HCT116 (cell line): ENCODE results near the gene KPNB1. TPM values are rescaled to one million over a fixed set of nuclear protein-coding genes. Genes with fewer than 3 reads are reported as not detected.

Experiments used
- ATAC-seq: fragments of 200-7000 bp; cut with Tn5 transposase; 2 replicates; pipeline ENCODE4 v1.9.1; 2020; ENCODE audit warnings: mild to moderate bottlenecking, moderate library complexity
- BruUV-seq: library from RNA; stranded (reverse); fragments of 400-500 nt; replicated peaks from 2 replicates; lab custom pipeline; 2021; lab: Mats Ljungman, UMichigan
- CTCF ChIA-PET: fragments of 300-600 bp; sonication (Branson Sonifier 250); formaldehyde crosslinking; loops from one replicate; lab custom pipeline; 2021; ENCODE audit warnings: antibody characterized with exemption; lab: Charles Lee
- POLR2A ChIA-PET: fragments of 300-600, 350-600 bp; sonication (Branson Sonifier 250); formaldehyde crosslinking; loops from one replicate; lab custom pipeline; 2021; ENCODE audit warnings: antibody characterized with exemption; lab: Charles Lee
- RAD21 ChIA-PET, 2 experiments: fragments of 300-600 bp; sonication (Branson Sonifier 250); formaldehyde crosslinking; loops; one replicate each; lab custom pipeline; 2023; ENCODE audit warnings: low total read pairs in 2 of 2; ENCODE audit not compliant: uncharacterized antibody in 2 of 2, unreplicated experiment in 2 of 2, low non-redundant PET in 1 of 2; lab: Charles Lee
- DNase-seq: peaks from one replicate; pipeline ENCODE4 v3.0.0-alpha.2; 2010; ENCODE audit warnings: low read depth, low spot score
- H2AFZ ChIP-seq: fragments of 200-600 bp; shearing (Covaris generic), sonication (generic); 2 replicates; pipeline ENCODE4 v1.6.1; 2017; ENCODE audit warnings: low read depth, mixed run types, mixed read lengths, antibody characterized with exemption, low read length; ENCODE audit not compliant: poor library complexity, severe bottlenecking
- H3K27ac ChIP-seq: 2 replicates; pipeline ENCODE4 v1.5.1; 2012; ENCODE audit warnings: low read depth, low read length
- H3K27me3 ChIP-seq: fragments of 200-600 bp; sonication (generic); 2 replicates; pipeline ENCODE4 v1.6.1; 2016; ENCODE audit warnings: mixed run types, low read length, mixed read lengths; ENCODE audit not compliant: insufficient read depth
- H3K36me3 ChIP-seq, 2 experiments: fragments of 200-500 bp in 1 of 2; fragments of 200-600 bp in 1 of 2; sonication (Bioruptor generic) in 1 of 2; sonication (generic) in 1 of 2; 2 replicates each; pipeline versions ENCODE4 v1.5.1 to v1.6.1; 2014 to 2016; ENCODE audit warnings: low read length in 2 of 2, inconsistent platforms in 1 of 2, mixed read lengths in 1 of 2, mixed run types in 1 of 2; ENCODE audit not compliant: insufficient read depth in 2 of 2, control insufficient read depth in 1 of 2
- H3K4me1 ChIP-seq, 2 experiments: fragments of 200-600 bp in 1 of 2; sonication (generic) in 1 of 2; 2 replicates each; pipeline versions ENCODE4 v1.5.1 to v1.6.1; 2012 to 2017; ENCODE audit warnings: low read length in 2 of 2, inconsistent platforms in 1 of 2, mild to moderate bottlenecking in 1 of 2, mixed read lengths in 1 of 2, mixed run types in 1 of 2, moderate library complexity in 1 of 2; ENCODE audit not compliant: insufficient read depth in 2 of 2, control insufficient read depth in 1 of 2
- H3K4me2 ChIP-seq: fragments of 200-600 bp; sonication (generic); 2 replicates; pipeline ENCODE4 v1.6.1; 2017; ENCODE audit warnings: mixed run types, low read length, mixed read lengths
- H3K4me3 ChIP-seq, 2 experiments: fragments of 200-600 bp in 1 of 2; sonication (generic) in 1 of 2; replicated peaks in 1 of 2; 2 replicates each; pipeline ENCODE4 v1.5.1; 2011 to 2016; ENCODE audit warnings: low read length in 2 of 2, control low read depth in 1 of 2, low read depth in 1 of 2, mild to moderate bottlenecking in 1 of 2, mixed read lengths in 1 of 2, mixed run types in 1 of 2
- H3K79me2 ChIP-seq: fragments of 200-600 bp; sonication (generic); 2 replicates; pipeline ENCODE4 v1.6.1; 2017; ENCODE audit warnings: mild to moderate bottlenecking, mixed run types, low read length, moderate library complexity, mixed read lengths; ENCODE audit not compliant: insufficient read depth
- H3K9ac ChIP-seq: fragments of 200-600 bp; sonication (generic); 2 replicates; pipeline ENCODE4 v1.6.1; 2016; ENCODE audit warnings: low read length, mixed read lengths
- H3K9me2 ChIP-seq: fragments of 200-600 bp; sonication (generic), shearing (Covaris generic); 2 replicates; pipeline ENCODE4 v1.6.1; 2017; ENCODE audit warnings: mixed run types, mild to moderate bottlenecking, moderate library complexity; ENCODE audit not compliant: insufficient read depth
- H3K9me3 ChIP-seq, 2 experiments: fragments of 200-500 bp in 1 of 2; fragments of 200-600 bp in 1 of 2; sonication (Bioruptor generic) in 1 of 2; sonication (generic) in 1 of 2; 2 replicates each; pipeline ENCODE4 v1.6.1; 2014 to 2017; ENCODE audit warnings: low read length in 2 of 2, mixed read lengths in 2 of 2, inconsistent platforms in 1 of 2, low read depth in 1 of 2, mild to moderate bottlenecking in 1 of 2, mixed run types in 1 of 2, moderate library complexity in 1 of 2; ENCODE audit not compliant: control insufficient read depth in 1 of 2, insufficient read depth in 1 of 2
- H4K20me1 ChIP-seq: fragments of 200-600 bp; sonication (generic), shearing (Covaris generic); 2 replicates; pipeline ENCODE4 v1.6.1; 2017; ENCODE audit warnings: mixed run types, mild to moderate bottlenecking, moderate library complexity; ENCODE audit not compliant: insufficient read depth
- CBX3 ChIP-seq: IDR thresholded peaks from 2 replicates; pipeline ENCODE4 v1.6.1; 2012; ENCODE audit warnings: low read depth
- CEBPB ChIP-seq: IDR thresholded peaks from 2 replicates; pipeline ENCODE4 v1.6.1; 2012; ENCODE audit warnings: low read depth
- CTCF ChIP-seq, 3 experiments: fragments of 200-600 bp in 1 of 3; sonication (generic) in 1 of 3; IDR thresholded peaks in 2 of 3; conservative IDR thresholded peaks in 1 of 3; 2 replicates each; pipeline ENCODE4 v1.5.1; 2012 to 2017; ENCODE audit warnings: low read depth in 2 of 3, low read length in 2 of 3, antibody characterized with exemption in 1 of 3, borderline replicate concordance in 1 of 3, control low read depth in 1 of 3, mild to moderate bottlenecking in 1 of 3, mixed read lengths in 1 of 3, mixed run types in 1 of 3, moderate library complexity in 1 of 3; ENCODE audit not compliant: insufficient read depth in 1 of 3
- EZH2 ChIP-seq: fragments of 200-600 bp; sonication (generic); IDR thresholded peaks from 2 replicates; pipeline ENCODE4 v1.6.1; 2017; ENCODE audit warnings: antibody characterized with exemption, mixed run types
- EZH2phosphoT487 ChIP-seq: fragments of 200-600 bp; IDR thresholded peaks from 2 replicates; pipeline ENCODE4 v1.6.1; 2018; ENCODE audit warnings: antibody characterized with exemption, borderline replicate concordance
- FOSL1 ChIP-seq: IDR thresholded peaks from 2 replicates; pipeline ENCODE4 v1.6.1; 2012; ENCODE audit warnings: low read depth
- JUND ChIP-seq: IDR thresholded peaks from 2 replicates; pipeline ENCODE4 v1.6.1; 2012
- POLR2A ChIP-seq: IDR thresholded peaks from 2 replicates; pipeline ENCODE4 v1.7.0; 2011; ENCODE audit warnings: borderline replicate concordance; ENCODE audit not compliant: insufficient read depth, insufficient read length; ENCODE audit errors: extremely low read depth
- POLR2AphosphoS5 ChIP-seq: IDR thresholded peaks from 2 replicates; pipeline ENCODE4 v1.6.1; 2011; ENCODE audit warnings: mild to moderate bottlenecking, low read depth, low read length, moderate library complexity
- SRF ChIP-seq: IDR thresholded peaks from 2 replicates; pipeline ENCODE4 v1.6.1; 2012; ENCODE audit warnings: low read depth
- YY1 ChIP-seq: IDR thresholded peaks from 2 replicates; pipeline ENCODE4 v1.6.1; 2011; ENCODE audit warnings: low read length, low read depth, moderate library complexity, mild to moderate bottlenecking; ENCODE audit not compliant: insufficient replicate concordance; ENCODE audit errors: extremely low read depth
- ZFX ChIP-seq: fragments of 450-650 bp; IDR thresholded peaks from 2 replicates; pipeline ENCODE4 v1.6.1; 2017
- intact Hi-C: fragments of 100-400 bp; cut with micrococcal nuclease; formaldehyde crosslinking; loops from 2 replicates; pipeline ENCODE4 v1.10.0; 2022
- total RNA-seq: library from RNA; stranded (reverse); gene quantifications from one replicate; pipeline ENCODE4 v1.2.1, GENCODE V29; 2021; ENCODE audit not compliant: unreplicated experiment
- TF ChIP-seq, protein P1 (sequence below): IDR thresholded peaks from 2 replicates; pipeline ENCODE4 v1.6.1; 2012
- TF ChIP-seq, protein P2 (sequence below): IDR thresholded peaks from 2 replicates; pipeline ENCODE4 v1.6.1; 2012

The KPNB1 gene
- total RNA-seq, 1 experiment from 2014 or later = 526 TPM

- TF ChIP-seq POLR2AphosphoS5 (no peak), SRF (no peak), JUND (peak; percentile 18; the same call in 1 of the 2 replicates), POLR2A (no peak)
- Histone ChIP-seq H3K4me3 (no peak overlapping the region), H3K9me2 (no peaks in the 10 kb centered on the region), H3K36me3 (peaks cover 33 to 43% of the 10 kb centered on the region in 2 experiments; a peak in 3 of 4 replicates), H3K9me3 (no peaks in the 10 kb centered on the region), H3K79me2 (no peaks in the 10 kb centered on the region), H3K4me1 (peaks cover 5 to 17% of the 10 kb centered on the region in 2 experiments; a peak in 3 of 4 replicates), H2AFZ (no peak overlapping the region), H3K27ac (no peak overlapping the region), H3K4me2 (no peak overlapping the region), H3K9ac (no peak overlapping the region), H3K27me3 (no peaks in the 10 kb centered on the region), H4K20me1 (peaks cover 14% of the 10 kb centered on the region; the same call in 1 of the 2 replicates)
- no TSS peak for BruUV-seq
- RAD21 ChIA-PET = no interaction called here
- DNase-seq (no peak), ATAC-seq (no peak)
- intact Hi-C loops = no loop called here
- POLR2A ChIA-PET = no interaction called here
- CTCF ChIA-PET = no interaction called here
Measured at GRCh38 chr17:47686276-47686635, 36.5 kb downstream of the KPNB1 start.

GRCh38 chr17:47686664-47687327 is 37.1 kb downstream of the KPNB1 start:
- peaks cover 29 to 38% of the 10 kb centered on the region in 2 experiments; a peak in 3 of 4 replicates for H3K36me3 ChIP-seq
- H3K9me3 ChIP-seq = no peaks in the 10 kb centered on the region
- intact Hi-C loops = no loop called here
- H3K9me2 ChIP-seq = no peaks in the 10 kb centered on the region
- CTCF ChIA-PET = interaction anchor here (1.5 to 2.1 kb wide), 4 partner anchors 9 to 23 kb away, joined by 4 to 12 read pairs (median 5); no protein-coding TSS in a partner anchor
- peaks cover 14% of the 10 kb centered on the region; the same call in 1 of the 2 replicates for H4K20me1 ChIP-seq
- no peaks in the 10 kb centered on the region for H3K27me3 ChIP-seq
- H3K4me2 ChIP-seq = no peak overlapping the region
- no peak overlapping the region for H2AFZ ChIP-seq
- no TSS peak for BruUV-seq
- ATAC-seq (peak; percentile 7; the same call in 1 of the 2 replicates), DNase-seq (no peak)
- no peak overlapping the region for H3K27ac ChIP-seq
- no peak overlapping the region for H3K9ac ChIP-seq
- TF ChIP-seq EZH2phosphoT487 (no peak), CBX3 (no peak), YY1 (no peak), FOSL1 (no peak), CTCF (IDR thresholded peaks at IDR 0.05 in 2 of 3, conservative IDR thresholded peaks at IDR 0.05 in 1 of 3; ENCODE audit: borderline replicate concordance in 1 of 3, insufficient read depth in 1 of 3, low read depth in 2 of 3, low read length in 2 of 3) (no peak), JUND (no peak), ZFX (no peak), CEBPB (no peak), EZH2 (no peak)
- TF ChIP-seq, protein P1, sequence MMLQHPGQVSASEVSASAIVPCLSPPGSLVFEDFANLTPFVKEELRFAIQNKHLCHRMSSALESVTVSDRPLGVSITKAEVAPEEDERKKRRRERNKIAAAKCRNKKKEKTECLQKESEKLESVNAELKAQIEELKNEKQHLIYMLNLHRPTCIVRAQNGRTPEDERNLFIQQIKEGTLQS = no peak
- TF ChIP-seq, protein P2, sequence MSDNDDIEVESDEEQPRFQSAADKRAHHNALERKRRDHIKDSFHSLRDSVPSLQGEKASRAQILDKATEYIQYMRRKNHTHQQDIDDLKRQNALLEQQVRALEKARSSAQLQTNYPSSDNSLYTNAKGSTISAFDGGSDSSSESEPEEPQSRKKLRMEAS = no peak
- H3K79me2 ChIP-seq = no peaks in the 10 kb centered on the region
- peaks cover 6 to 21% of the 10 kb centered on the region in 2 experiments; a peak in 3 of 4 replicates for H3K4me1 ChIP-seq
- no peak overlapping the region for H3K4me3 ChIP-seq
- POLR2A ChIA-PET = no interaction called here
- RAD21 ChIA-PET = no interaction called here
